A549 (cell line): ENCODE measurements around the gene KCNK7. TPM values are rescaled to one million over a fixed set of nuclear protein-coding genes. Genes with fewer than 3 reads are reported as not detected.

ENCODE experiments used
- ATAC-seq, 2 experiments: fragments of 200-7000 bp in 1 of 2; fragments of >200 bp in 1 of 2; cut with Nextera tagmentation in 1 of 2; cut with Tn5 transposase in 1 of 2; 3 replicates each; pipeline versions ENCODE4 v1.8.0 to v1.9.1; 2018 to 2020; ENCODE audit warnings: mild to moderate bottlenecking in 1 of 2, moderate library complexity in 1 of 2
- CTCF ChIA-PET: fragments of 300-600 bp; sonication (Branson Sonifier 250); formaldehyde crosslinking; extraction: SDS; loops from one replicate; lab custom pipeline; 2021; ENCODE audit warnings: antibody characterized with exemption, inconsistent platforms; lab: Yijun Ruan, JAX
- POLR2A ChIA-PET: fragments of 350-600 bp; formaldehyde crosslinking; extraction: SDS; loops from one replicate; lab custom pipeline; 2021; ENCODE audit warnings: antibody characterized with exemption, inconsistent platforms; lab: Yijun Ruan, JAX
- DNase-seq, 2 experiments: peaks; one replicate each; pipeline versions ENCODE4 v3.0.0 to v3.0.0-alpha.2; 2011 to 2016; ENCODE audit warnings: low read depth in 1 of 2, low spot score in 1 of 2
- FAIRE-seq: peaks from 2 replicates; lab custom pipeline; 2011; peaks lifted over from hg19 to GRCh38; lab: Jason Lieb, UNC
- H3K27ac ChIP-seq, 2 experiments: fragments of >200 bp; sonication (Bioruptor Twin); formaldehyde crosslinking; 3 replicates each; pipeline ENCODE4 v1.5.1; 2016 to 2017
- H3K4me1 ChIP-seq: fragments of >200 bp; sonication (Bioruptor Twin); formaldehyde crosslinking; 3 replicates; pipeline ENCODE4 v1.6.1; 2016
- H3K4me2 ChIP-seq: fragments of >200 bp; sonication (Bioruptor Twin); formaldehyde crosslinking; 3 replicates; pipeline ENCODE4 v1.6.1; 2016
- H3K4me3 ChIP-seq: fragments of >200 bp; sonication (Bioruptor Twin); formaldehyde crosslinking; 3 replicates; pipeline ENCODE4 v1.5.1; 2016
- H3K9me3 ChIP-seq: fragments of >200 bp; sonication (Bioruptor Twin); formaldehyde crosslinking; 3 replicates; pipeline ENCODE4 v1.6.1; 2016
- CBX2 ChIP-seq: fragments of 200-600 bp; sonication (generic); IDR thresholded peaks from 2 replicates; pipeline ENCODE4 v1.6.1; 2016; ENCODE audit warnings: low read depth, mild to moderate bottlenecking, borderline replicate concordance
- CBX8 ChIP-seq: fragments of 200-600 bp; sonication (generic); IDR thresholded peaks from 2 replicates; pipeline ENCODE4 v1.6.1; 2016
- CHD2 ChIP-seq: fragments of 150-350 bp; IDR thresholded peaks from 2 replicates; pipeline ENCODE4 v1.6.1; 2014; ENCODE audit warnings: low read length; ENCODE audit not compliant: partially characterized antibody
- E2F6 ChIP-seq: IDR thresholded peaks from 2 replicates; pipeline ENCODE4 v1.6.1; 2012; ENCODE audit warnings: low read depth, borderline replicate concordance
- FOXS1 ChIP-seq: fragments of 250-450 bp; sonication (Bioruptor Pico); IDR thresholded peaks from 2 replicates; pipeline ENCODE4 v1.5.0; 2020; ENCODE audit warnings: mild to moderate bottlenecking, moderate library complexity
- HDAC2 ChIP-seq: fragments of 200-600 bp; sonication (generic); IDR thresholded peaks from 2 replicates; pipeline ENCODE4 v1.6.1; 2016
- HMGXB4 ChIP-seq: fragments of 250-450 bp; sonication (Bioruptor Pico); IDR thresholded peaks from 2 replicates; pipeline ENCODE4 v1.5.0; 2021; ENCODE audit warnings: mild to moderate bottlenecking, moderate library complexity, borderline replicate concordance
- JUN ChIP-seq, 2 experiments: fragments of >200 bp; sonication (Bioruptor Twin); formaldehyde crosslinking; IDR thresholded peaks; 2 replicates in 1 of 2; 3 replicates in 1 of 2; pipeline ENCODE4 v1.6.1; 2016 to 2017
- JUNB ChIP-seq: fragments of >200 bp; sonication (Bioruptor Twin); formaldehyde crosslinking; IDR thresholded peaks from 2 replicates; pipeline ENCODE4 v1.6.1; 2016
- KDM5A ChIP-seq: fragments of 200-600 bp; sonication (generic); IDR thresholded peaks from 2 replicates; pipeline ENCODE4 v1.6.1; 2016; ENCODE audit warnings: antibody characterized with exemption, mild to moderate bottlenecking
- MAFK ChIP-seq: fragments of 450-650 bp; IDR thresholded peaks from 2 replicates; pipeline ENCODE4 v1.6.1; 2014; ENCODE audit not compliant: partially characterized antibody
- MAX ChIP-seq: IDR thresholded peaks from 2 replicates; pipeline ENCODE4 v1.6.1; 2012
- PBX3 ChIP-seq: IDR thresholded peaks from 2 replicates; pipeline ENCODE4 v1.6.1; 2012
- POLR2A ChIP-seq: IDR thresholded peaks from 2 replicates; pipeline ENCODE4 v1.6.1; 2012; ENCODE audit warnings: mild to moderate bottlenecking, low read length
- RARB ChIP-seq: fragments of 250-450 bp; sonication (Bioruptor Pico); IDR thresholded peaks from 2 replicates; pipeline ENCODE4 v1.8.0; 2021; ENCODE audit warnings: mild to moderate bottlenecking, moderate library complexity
- RCOR1 ChIP-seq: fragments of 150-350 bp; IDR thresholded peaks from 2 replicates; pipeline ENCODE4 v1.6.1; 2014; ENCODE audit warnings: antibody characterized with exemption, low read length, low read depth
- SMC3 ChIP-seq: fragments of >200 bp; sonication (Bioruptor Twin); formaldehyde crosslinking; IDR thresholded peaks from 3 replicates; pipeline ENCODE4 v1.6.1; 2018; ENCODE audit warnings: inconsistent platforms
- TP53 ChIP-seq: fragments of 250-450 bp; sonication (Bioruptor Pico); IDR thresholded peaks from 2 replicates; pipeline ENCODE4 v1.5.0; 2021; ENCODE audit warnings: mild to moderate bottlenecking, moderate library complexity
- ZNF302 ChIP-seq: fragments of 250-450 bp; sonication (Bioruptor Pico); IDR thresholded peaks from 2 replicates; pipeline ENCODE4 v1.9.0; 2021; ENCODE audit warnings: inconsistent platforms, mild to moderate bottlenecking, moderate library complexity
- ZSCAN20 ChIP-seq: fragments of 250-450 bp; sonication (Bioruptor Pico); IDR thresholded peaks from 2 replicates; pipeline ENCODE4 v1.8.0; 2022; ENCODE audit warnings: mild to moderate bottlenecking, moderate library complexity
- WGBS: methylation state at CpG from one replicate; pipeline ENCODE4 v1.1.6; 2017; ENCODE audit errors: missing lambda C conversion rate; 5-methylcytosine and 5-hydroxymethylcytosine counted together
- polyA plus RNA-seq, 4 experiments: library from polyadenylated mRNA; depleted of rRNA in 3 of 4; stranded (reverse); fragments of >200 nt; fragmentation: RNase III in 1 of 4; extraction: RNeasy Plus Mini Kit Qiagen cat#74134 plus additional on column Dnase treatment in 1 of 4; gene quantifications; 2 replicates in 3 of 4; 3 replicates in 1 of 4; pipeline ENCODE4 v1.2.3, GENCODE V29; 2011 to 2017

The KCNK7 gene
- polyA plus RNA-seq, 2 of the 4 experiments (the other 2 are of a cell fraction), result 0.13 to 0.50 TPM

GRCh38 chr11:65637032-65637557 lies 41.5 kb upstream of the KCNK7 start:
- H3K4me2 ChIP-seq, result peak overlapping the region; percentile 99
- no peak for FAIRE-seq
- ChIA-PET CTCF (interaction anchor here (0.8 to 8.2 kb wide), 4 partner anchors 10 to 248 kb away, joined by 3 to 54 read pairs (median 5); no protein-coding TSS in a partner anchor), POLR2A (interaction anchor here (0.6 to 2.3 kb wide), 5 partner anchors 11 to 208 kb away, joined by 3 to 12 read pairs (median 5); partner anchors contain the start of genes PCNX3 and RELA)
- no peak for ATAC-seq
- DNase-seq, result no peak
- no peak for TF ChIP-seq CBX8
- TF ChIP-seq TP53 (CRISPR knock-in tag), result no peak
- 90% methylated on average over 3 of the region's 3 CpGs for WGBS
- H3K27ac ChIP-seq, result no peak overlapping the region; a peak in 1 of 6 replicates
- peaks cover 16% of the 10 kb centered on the region for H3K4me1 ChIP-seq
- no peaks in the 10 kb centered on the region for H3K9me3 ChIP-seq
- no peak overlapping the region for H3K4me3 ChIP-seq

GRCh38 chr11:65636108-65637031 lies 40.8 kb upstream of the KCNK7 start:
- no peak for TF ChIP-seq HDAC2
- ChIA-PET CTCF (interaction anchor here (8.2 kb wide), 1 partner anchor 11 kb away, joined by 54 read pairs; no protein-coding TSS in a partner anchor), POLR2A (interaction anchor here (0.6 kb wide), 1 partner anchor 13 kb away, joined by 3 read pairs; no protein-coding TSS in a partner anchor)
- no peak overlapping the region for H3K4me2 ChIP-seq
- DNase-seq (no peak), FAIRE-seq (no peak), ATAC-seq (no peak)
- 88% methylated on average over 16 of the region's 28 CpGs for WGBS
- H3K9me3 ChIP-seq, result no peaks in the 10 kb centered on the region
- peaks cover 16% of the 10 kb centered on the region for H3K4me1 ChIP-seq
- no peak overlapping the region for H3K27ac ChIP-seq
- H3K4me3 ChIP-seq, result no peak overlapping the region

GRCh38 chr11:65634905-65635731 lies 39.5 kb upstream of the KCNK7 start:
- POLR2A ChIA-PET, result no interaction called here
- DNase-seq (no peak), ATAC-seq (no peak), FAIRE-seq (no peak)
- Histone ChIP-seq H3K27ac (no peak overlapping the region), H3K9me3 (no peaks in the 10 kb centered on the region), H3K4me2 (no peak overlapping the region), H3K4me1 (peaks cover 16% of the 10 kb centered on the region), H3K4me3 (no peak overlapping the region)
- TF ChIP-seq CBX8, result no peak
- no peak for TF ChIP-seq PBX3
- CTCF ChIA-PET, result interaction anchor here (8.2 kb wide), 1 partner anchor 10 kb away, joined by 54 read pairs; no protein-coding TSS in a partner anchor
- 93% methylated on average over 43 of the region's 46 CpGs for WGBS

GRCh38 chr11:65634440-65634839 lies 38.8 kb upstream of the KCNK7 start:
- no peak for FAIRE-seq
- WGBS, result 96% methylated on average over 7 of the region's 11 CpGs

More at GRCh38 chr11:65634440-65634839, 38.8 kb upstream of the KCNK7 start:
- Histone ChIP-seq H3K27ac (no peak overlapping the region), H3K4me1 (peaks cover 16% of the 10 kb centered on the region), H3K9me3 (no peaks in the 10 kb centered on the region), H3K4me3 (no peak overlapping the region), H3K4me2 (no peak overlapping the region)
- CTCF ChIA-PET, result interaction anchor here (8.2 kb wide), 1 partner anchor 9 kb away, joined by 54 read pairs; no protein-coding TSS in a partner anchor
- POLR2A ChIA-PET, result no interaction called here
- TF ChIP-seq MAX (no peak), JUN (IDR thresholded peaks at IDR 0.05) (no peak), CBX2 (no peak), MAFK (no peak), HDAC2 (no peak), CHD2 (no peak), RCOR1 (no peak), HMGXB4 (CRISPR knock-in tag) (no peak), ZSCAN20 (CRISPR knock-in tag) (no peak), KDM5A (no peak), ZNF302 (CRISPR knock-in tag) (no peak), SMC3 (no peak), POLR2A (no peak), E2F6 (no peak), RARB (no peak), FOXS1 (CRISPR knock-in tag) (no peak), JUNB (no peak)
- ATAC-seq, result no peak
- DNase-seq, result no peak
